Small intestine (tissue), 16 donors: ENCODE measurements around the gene SH3BP2. TPM values are rescaled to one million over a fixed set of nuclear protein-coding genes. Genes with fewer than 3 reads are reported as not detected.

Experiments
- DNase-seq, 2 donors: peaks; one replicate each; pipeline versions ENCODE4 v3.0.0 to v3.0.0-alpha.2; 2013
- FAIRE-seq: peaks from 2 replicates; lab custom pipeline; 2012; peaks lifted over from hg19 to GRCh38; lab: Jason Lieb, UNC
- H3K27ac ChIP-seq, 3 donors: one replicate each; pipeline ENCODE4 v1.5.1; 2013; ENCODE audit warnings: low read length in 2 of 3, mild to moderate bottlenecking in 2 of 3, control low read depth in 1 of 3, inconsistent platforms in 1 of 3, low read depth in 1 of 3, moderate library complexity in 1 of 3
- H3K27me3 ChIP-seq, 3 donors: one replicate each; pipeline ENCODE4 v1.6.1; 2013; ENCODE audit warnings: low read length in 3 of 3, inconsistent platforms in 1 of 3; ENCODE audit not compliant: control insufficient read depth in 3 of 3, insufficient read depth in 3 of 3
- H3K36me3 ChIP-seq, 3 donors: one replicate each; pipeline ENCODE4 v1.6.1; 2013; ENCODE audit warnings: low read length in 3 of 3, inconsistent platforms in 1 of 3, low read depth in 1 of 3, mild to moderate bottlenecking in 1 of 3, moderate library complexity in 1 of 3; ENCODE audit not compliant: control insufficient read depth in 3 of 3, insufficient read depth in 2 of 3
- H3K4me1 ChIP-seq, 3 donors: one replicate each; pipeline ENCODE4 v1.6.1; 2013; ENCODE audit warnings: low read length in 2 of 3, inconsistent platforms in 1 of 3, low read depth in 1 of 3, mild to moderate bottlenecking in 1 of 3, moderate library complexity in 1 of 3; ENCODE audit not compliant: control insufficient read depth in 3 of 3, insufficient read depth in 2 of 3
- H3K4me3 ChIP-seq, 3 donors: one replicate each; pipeline ENCODE4 v1.5.1; 2013; ENCODE audit warnings: low read length in 3 of 3, control low read depth in 1 of 3, inconsistent platforms in 1 of 3, low read depth in 1 of 3, mild to moderate bottlenecking in 1 of 3, moderate library complexity in 1 of 3
- H3K9me3 ChIP-seq, 2 donors: one replicate each; pipeline ENCODE4 v1.6.1; 2013; ENCODE audit warnings: low read depth in 1 of 2, low read length in 1 of 2; ENCODE audit not compliant: control insufficient read depth in 2 of 2, insufficient read depth in 1 of 2
- WGBS, 3 donors: extraction: QIAGEN DNeasy Blood & Tissue Kit; methylation state at CpG; one replicate each; pipeline ENCODE4 v1.1.7; 2013; 5-methylcytosine and 5-hydroxymethylcytosine counted together
- long read RNA-seq, 10 donors: transcript quantifications; one replicate each; lab custom pipeline, GENCODE V29; 2026
- polyA plus RNA-seq, 4 donors: library from polyadenylated mRNA; stranded (reverse) in 3 of 4; unstranded in 1 of 4; fragments of 200-250 nt in 3 of 4; fragments of 120-200 nt in 1 of 4; gene quantifications; one replicate each; pipeline versions ENCODE4 v1.2.1 to v1.2.3, GENCODE V29; 2013
- donor health status: healthy with polysubstance abuse.
- donor health status: control.
- donor health status: control.
- donor health status: Bipolar disorder and iron deficiency.
- donor health status: healthy.

The SH3BP2 gene
- 10 to 100 TPM in 3 of 4 donors, 1 to 10 TPM in 1; 8.9 to 38.0 (median 23.6) TPM for polyA plus RNA-seq
- long read RNA-seq, donor 1: 0 reads
- long read RNA-seq, donor 2, partial matches to known transcripts: 0 of 1 reads
- long read RNA-seq, donor 2, other reads (novel, unspliced or antisense): 0 of 1 reads
- long read RNA-seq, donor 3, partial matches to known transcripts: 0 of 3 reads
- long read RNA-seq, donor 3, other reads (novel, unspliced or antisense): 0 of 3 reads
- long read RNA-seq, donor 4: 0 reads
- long read RNA-seq, donor 5, partial matches to known transcripts: 0 of 2 reads
- long read RNA-seq, donor 5, other reads (novel, unspliced or antisense): 0 of 2 reads
- long read RNA-seq, donor 6, full-length matches to known transcripts: 6 of 6 reads
- long read RNA-seq, donor 6, partial matches to known transcripts: 0 of 6 reads
- long read RNA-seq, donor 6, other reads (novel, unspliced or antisense): 0 of 6 reads
- long read RNA-seq, donor 7: 0 reads
- long read RNA-seq, donor 8: 0 reads
- long read RNA-seq, donor 9, partial matches to known transcripts: 0 of 1 reads
- long read RNA-seq, donor 9, other reads (novel, unspliced or antisense): 0 of 1 reads
- long read RNA-seq, donor 10, partial matches to known transcripts: 0 of 1 reads
- long read RNA-seq, donor 10, other reads (novel, unspliced or antisense): 0 of 1 reads

GRCh38 chr4:2792711-2793585 is at the start of gene SH3BP2:
Gene SH3BP2 (plus strand): TSS chr4:2793085. CDS start chr4:2820618, 27,533 bp downstream.
- Histone ChIP-seq H3K9me3 (no peaks in the 10 kb centered on the region), H3K36me3 (peaks cover 0 to 26% (median 0%) of the 10 kb centered on the region in 3 donors), H3K4me3 (peak within 1 kb of the TSS; percentile 55 to 74 (median 72)), H3K27me3 (no peaks in the 10 kb centered on the region), H3K4me1 (peaks cover 8 to 56% (median 22%) of the 10 kb centered on the region in 3 donors), H3K27ac (peak within 1 kb of the TSS in 2 of 3 donors; percentile 65 to 84)
- peak; percentile 73 to 86 for DNase-seq
- WGBS, 3 donors: 7 to 17% (median 11%) methylated on average over 34 to 104 of the region's 104 CpGs
- FAIRE-seq: no peak

DNA sequence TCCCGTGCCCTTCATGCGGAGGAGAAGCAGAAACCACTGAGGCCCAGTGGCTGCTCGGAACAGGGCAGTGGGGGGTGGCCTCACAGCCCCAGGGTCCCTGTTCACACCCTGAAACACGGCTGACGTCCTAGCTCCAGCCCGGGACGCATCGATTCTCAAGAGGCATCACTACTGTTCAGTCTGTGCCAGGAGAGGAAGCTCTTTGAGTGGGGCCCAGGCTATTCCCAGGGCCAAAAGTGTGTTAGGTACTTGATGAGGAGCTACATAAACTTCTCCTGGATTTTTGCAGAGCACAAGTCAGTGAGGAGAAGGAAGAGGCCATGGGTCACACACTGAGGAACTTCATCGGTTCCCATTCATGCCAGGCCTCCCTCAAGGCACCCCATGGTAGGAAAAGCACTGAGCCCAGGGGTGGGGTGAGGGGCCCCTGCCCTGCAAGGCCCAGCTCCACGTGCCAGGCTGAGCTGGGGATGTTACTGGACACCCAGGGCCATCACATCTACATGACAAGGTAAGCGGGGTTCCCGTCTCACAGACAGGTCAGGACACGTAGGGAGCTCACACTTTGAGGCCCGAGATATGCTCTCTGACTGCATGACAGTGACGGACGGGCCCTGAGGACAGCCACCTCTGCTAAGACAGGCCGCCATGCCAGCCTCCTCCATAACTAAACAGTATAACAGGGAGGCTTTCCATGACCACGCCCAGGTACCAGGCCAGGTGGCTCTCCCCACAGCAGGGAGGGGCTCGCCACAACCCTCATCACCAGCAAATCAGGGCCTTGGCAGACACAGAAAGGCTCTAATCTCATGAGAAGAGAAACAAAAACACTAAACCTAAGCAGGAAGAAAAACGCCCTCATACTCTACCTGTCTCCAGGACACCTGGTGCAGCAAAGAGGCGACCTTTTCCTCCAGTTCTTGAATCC is 49.1 kb upstream of the SH3BP2 start:
- Histone ChIP-seq H3K27ac (no peak overlapping the region), H3K36me3 (peaks cover 17 to 68% (median 27%) of the 10 kb centered on the region in 3 donors), H3K4me3 (no peak overlapping the region), H3K9me3 (no peaks in the 10 kb centered on the region), H3K4me1 (peaks cover 0 to 9% (median 0%) of the 10 kb centered on the region in 3 donors), H3K27me3 (no peaks in the 10 kb centered on the region)
- FAIRE-seq (no peak), DNase-seq (peak in 1 of 2 donors; percentile 61)
- 62 to 84% (median 80%) methylated on average over 21 of the region's 21 CpGs for WGBS, 3 donors

DNA sequence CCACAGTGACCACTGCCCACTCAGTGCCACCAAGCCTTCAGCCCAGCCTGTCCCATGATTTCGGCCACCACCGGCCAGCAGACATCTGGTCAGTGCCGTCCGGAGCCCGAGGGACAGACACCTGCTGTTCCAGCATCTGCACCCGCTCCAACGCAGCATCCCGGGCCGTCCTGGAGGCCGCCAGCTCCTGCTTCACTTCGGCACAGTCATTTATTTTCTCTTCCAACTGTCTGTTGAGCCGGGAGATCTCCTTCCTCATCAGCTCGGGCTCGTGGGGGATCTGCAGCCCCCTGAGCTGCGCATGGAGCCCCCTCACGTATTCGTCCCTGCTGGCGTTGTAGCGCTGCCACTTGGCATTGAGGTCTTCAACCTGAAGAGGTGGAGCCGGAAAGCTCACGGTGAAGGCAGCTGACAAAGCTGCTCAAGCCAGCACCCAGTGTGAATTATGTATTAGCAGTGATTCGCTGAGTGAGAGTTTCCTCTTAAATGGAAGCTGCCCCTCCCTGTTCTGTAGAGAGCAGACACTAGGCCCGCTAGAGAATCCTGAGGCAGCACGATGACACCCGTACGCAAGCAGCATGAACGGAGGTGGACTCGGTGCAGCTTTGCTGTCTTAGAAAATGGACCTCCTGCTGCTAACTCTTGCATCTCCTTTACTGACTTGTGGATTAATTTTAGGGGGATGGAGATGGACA is 48.2 kb upstream of the SH3BP2 start:
- FAIRE-seq: no peak
- Histone ChIP-seq H3K27me3 (no peaks in the 10 kb centered on the region), H3K27ac (no peak overlapping the region), H3K9me3 (no peaks in the 10 kb centered on the region), H3K36me3 (peaks cover 17 to 68% (median 27%) of the 10 kb centered on the region in 3 donors), H3K4me1 (peaks cover 0 to 9% (median 0%) of the 10 kb centered on the region in 3 donors), H3K4me3 (no peak overlapping the region)
- DNase-seq: no peak
- 90 to 93% (median 91%) methylated on average over 28 of the region's 28 CpGs for WGBS, 3 donors

DNA sequence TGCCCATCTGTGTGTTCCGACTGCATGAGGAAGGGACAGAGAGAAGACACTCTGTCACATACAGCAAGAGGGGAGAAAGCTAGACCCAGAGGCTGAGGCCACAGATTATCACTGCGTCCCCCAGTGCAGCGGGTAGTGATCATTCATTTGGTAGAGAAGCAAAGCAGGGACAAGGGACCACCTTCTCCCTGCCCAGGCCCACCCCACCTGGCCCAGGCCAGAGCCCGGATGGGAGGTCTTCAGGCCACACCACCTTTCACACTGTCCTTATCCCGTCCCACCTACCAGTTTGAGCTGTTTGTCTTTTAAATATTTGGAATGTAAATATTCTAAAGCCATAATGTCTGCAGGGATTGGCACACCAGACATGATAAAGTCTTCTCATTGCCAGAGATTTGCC is 47.4 kb upstream of the SH3BP2 start:
- Histone ChIP-seq H3K4me1 (peaks cover 0 to 9% (median 0%) of the 10 kb centered on the region in 3 donors), H3K27me3 (no peaks in the 10 kb centered on the region), H3K36me3 (peaks cover 17 to 71% (median 27%) of the 10 kb centered on the region in 3 donors), H3K4me3 (no peak overlapping the region), H3K9me3 (no peaks in the 10 kb centered on the region), H3K27ac (peak overlapping the region in 1 of 3 donors; percentile 77)
- FAIRE-seq (no peak), DNase-seq (no peak)
- 89 to 94% (median 93%) methylated on average over 5 of the region's 5 CpGs for WGBS, 3 donors

GRCh38 chr4:2745981-2746806 is 46.7 kb upstream of the SH3BP2 start:
- no peaks in the 10 kb centered on the region for H3K27me3 ChIP-seq
- peaks cover 0 to 9% (median 0%) of the 10 kb centered on the region in 3 donors for H3K4me1 ChIP-seq
- H3K36me3 ChIP-seq: peaks cover 17 to 73% (median 27%) of the 10 kb centered on the region in 3 donors
- no peak overlapping the region for H3K4me3 ChIP-seq
- no peaks in the 10 kb centered on the region for H3K9me3 ChIP-seq
- FAIRE-seq (no peak), DNase-seq (no peak)
- WGBS, 3 donors: 64 to 80% (median 67%) methylated on average over 21 of the region's 21 CpGs
- H3K27ac ChIP-seq: peak overlapping the region in 1 of 3 donors; percentile 77

GRCh38 chr4:2746891-2747695 is 45.8 kb upstream of the SH3BP2 start:
- Histone ChIP-seq H3K27me3 (no peaks in the 10 kb centered on the region), H3K36me3 (peaks cover 16 to 65% (median 27%) of the 10 kb centered on the region in 3 donors), H3K4me3 (no peak overlapping the region), H3K4me1 (peaks cover 0 to 9% (median 0%) of the 10 kb centered on the region in 3 donors), H3K27ac (peak overlapping the region in 1 of 3 donors; percentile 55), H3K9me3 (no peaks in the 10 kb centered on the region)
- 80 to 89% (median 84%) methylated on average over 16 of the region's 16 CpGs for WGBS, 3 donors
- FAIRE-seq (no peak), DNase-seq (no peak)
